ENCODE results near the gene TMEM63A. TPM values are rescaled to one million over a fixed set of nuclear protein-coding genes. Genes with fewer than 3 reads are reported as not detected.

TMEM63A gene
- total and polyA plus RNA-seq, 2 of the 13 experiments (the other 11 are each of a cell fraction or from before 2014, with no cell fraction given): 23.9 to 53.3 TPM

GRCh38 chr1:225813214-225813964 is 68.8 kb downstream of the TMEM63A start (continued):
- TF ChIP-seq TSC22D2 (CRISPR knock-in tag; IDR thresholded peaks at IDR 0.05; ENCODE audit: borderline replicate concordance): no peak
- peak; percentile 98 for TF ChIP-seq RARA (CRISPR knock-in tag; IDR thresholded peaks at IDR 0.05)
- TF ChIP-seq RFX3 (CRISPR knock-in tag; IDR thresholded peaks at IDR 0.05): no peak
- no peak for TF ChIP-seq RNF2 (conservative IDR thresholded peaks at IDR 0.05; ENCODE audit: low read depth)
- TF ChIP-seq CCAR2 (optimal IDR thresholded peaks at IDR 0.05; ENCODE audit: low read depth, low read length): peak; percentile 21
- TF ChIP-seq SRF (IDR thresholded peaks at IDR 0.05; ENCODE audit: low read depth, low read length): no peak; the same call in 1 of the 2 replicates
- peak; percentile 83 for TF ChIP-seq NCOA1 (CRISPR knock-in tag; IDR thresholded peaks at IDR 0.05)
- TF ChIP-seq ZNF34 (CRISPR knock-in tag; IDR thresholded peaks at IDR 0.05; ENCODE audit: borderline replicate concordance): peak; percentile 58; the same call in 1 of the 2 replicates
- no peak for TF ChIP-seq SNRNP70 (IDR thresholded peaks at IDR 0.05; ENCODE audit: low read depth, low read length)
- TF ChIP-seq PAX8 (CRISPR knock-in tag; IDR thresholded peaks at IDR 0.05; ENCODE audit: borderline replicate concordance): no peak
- TF ChIP-seq, protein P1, sequence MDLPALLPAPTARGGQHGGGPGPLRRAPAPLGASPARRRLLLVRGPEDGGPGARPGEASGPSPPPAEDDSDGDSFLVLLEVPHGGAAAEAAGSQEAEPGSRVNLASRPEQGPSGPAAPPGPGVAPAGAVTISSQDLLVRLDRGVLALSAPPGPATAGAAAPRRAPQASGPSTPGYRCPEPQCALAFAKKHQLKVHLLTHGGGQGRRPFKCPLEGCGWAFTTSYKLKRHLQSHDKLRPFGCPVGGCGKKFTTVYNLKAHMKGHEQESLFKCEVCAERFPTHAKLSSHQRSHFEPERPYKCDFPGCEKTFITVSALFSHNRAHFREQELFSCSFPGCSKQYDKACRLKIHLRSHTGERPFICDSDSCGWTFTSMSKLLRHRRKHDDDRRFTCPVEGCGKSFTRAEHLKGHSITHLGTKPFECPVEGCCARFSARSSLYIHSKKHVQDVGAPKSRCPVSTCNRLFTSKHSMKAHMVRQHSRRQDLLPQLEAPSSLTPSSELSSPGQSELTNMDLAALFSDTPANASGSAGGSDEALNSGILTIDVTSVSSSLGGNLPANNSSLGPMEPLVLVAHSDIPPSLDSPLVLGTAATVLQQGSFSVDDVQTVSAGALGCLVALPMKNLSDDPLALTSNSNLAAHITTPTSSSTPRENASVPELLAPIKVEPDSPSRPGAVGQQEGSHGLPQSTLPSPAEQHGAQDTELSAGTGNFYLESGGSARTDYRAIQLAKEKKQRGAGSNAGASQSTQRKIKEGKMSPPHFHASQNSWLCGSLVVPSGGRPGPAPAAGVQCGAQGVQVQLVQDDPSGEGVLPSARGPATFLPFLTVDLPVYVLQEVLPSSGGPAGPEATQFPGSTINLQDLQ (CRISPR knock-in tag; IDR thresholded peaks at IDR 0.05): no peak
- peak; percentile 92 for TF ChIP-seq KMT2A (CRISPR knock-in tag; IDR thresholded peaks at IDR 0.05)
- peak; percentile 97; the same call in 1 of the 2 replicates for TF ChIP-seq ZNF788 (CRISPR knock-in tag; IDR thresholded peaks at IDR 0.05; ENCODE audit: borderline replicate concordance)
- TF ChIP-seq ZNF101 (CRISPR knock-in tag; IDR thresholded peaks at IDR 0.05; ENCODE audit: borderline replicate concordance, low read depth): no peak
- no peak for TF ChIP-seq ZNF20 (CRISPR knock-in tag; IDR thresholded peaks at IDR 0.05)
- TF ChIP-seq FOXA1 (IDR thresholded peaks at IDR 0.05): no peak; the same call in 1 of the 2 replicates
- peak; percentile 97 for TF ChIP-seq FOXA1 (CRISPR knock-in tag; IDR thresholded peaks at IDR 0.05)
- no peak for TF ChIP-seq NR3C1 (CRISPR knock-in tag; IDR thresholded peaks at IDR 0.05)
- TF ChIP-seq, protein P2, sequence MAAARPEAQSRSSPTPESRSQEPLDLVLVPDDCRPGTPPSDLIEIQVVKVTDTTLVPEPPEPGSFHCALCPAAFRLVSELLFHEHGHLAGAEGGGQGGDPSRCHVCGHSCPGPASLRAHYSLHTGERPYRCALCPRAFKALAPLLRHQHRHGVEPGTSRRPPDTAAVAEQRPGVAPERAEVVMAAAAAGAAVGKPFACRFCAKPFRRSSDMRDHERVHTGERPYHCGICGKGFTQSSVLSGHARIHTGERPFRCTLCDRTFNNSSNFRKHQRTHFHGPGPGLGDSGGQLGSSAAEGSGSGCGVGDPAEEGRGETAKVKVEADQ (CRISPR knock-in tag; IDR thresholded peaks at IDR 0.05; ENCODE audit: borderline replicate concordance): peak; percentile 85
- TF ChIP-seq CBX1 (IDR thresholded peaks at IDR 0.05; ENCODE audit: low read depth): peak; percentile 40
- no peak for TF ChIP-seq ZNF296 (CRISPR knock-in tag; conservative IDR thresholded peaks at IDR 0.05)
- TF ChIP-seq, protein P3, sequence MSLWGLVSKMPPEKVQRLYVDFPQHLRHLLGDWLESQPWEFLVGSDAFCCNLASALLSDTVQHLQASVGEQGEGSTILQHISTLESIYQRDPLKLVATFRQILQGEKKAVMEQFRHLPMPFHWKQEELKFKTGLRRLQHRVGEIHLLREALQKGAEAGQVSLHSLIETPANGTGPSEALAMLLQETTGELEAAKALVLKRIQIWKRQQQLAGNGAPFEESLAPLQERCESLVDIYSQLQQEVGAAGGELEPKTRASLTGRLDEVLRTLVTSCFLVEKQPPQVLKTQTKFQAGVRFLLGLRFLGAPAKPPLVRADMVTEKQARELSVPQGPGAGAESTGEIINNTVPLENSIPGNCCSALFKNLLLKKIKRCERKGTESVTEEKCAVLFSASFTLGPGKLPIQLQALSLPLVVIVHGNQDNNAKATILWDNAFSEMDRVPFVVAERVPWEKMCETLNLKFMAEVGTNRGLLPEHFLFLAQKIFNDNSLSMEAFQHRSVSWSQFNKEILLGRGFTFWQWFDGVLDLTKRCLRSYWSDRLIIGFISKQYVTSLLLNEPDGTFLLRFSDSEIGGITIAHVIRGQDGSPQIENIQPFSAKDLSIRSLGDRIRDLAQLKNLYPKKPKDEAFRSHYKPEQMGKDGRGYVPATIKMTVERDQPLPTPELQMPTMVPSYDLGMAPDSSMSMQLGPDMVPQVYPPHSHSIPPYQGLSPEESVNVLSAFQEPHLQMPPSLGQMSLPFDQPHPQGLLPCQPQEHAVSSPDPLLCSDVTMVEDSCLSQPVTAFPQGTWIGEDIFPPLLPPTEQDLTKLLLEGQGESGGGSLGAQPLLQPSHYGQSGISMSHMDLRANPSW (CRISPR knock-in tag; IDR thresholded peaks at IDR 0.05; ENCODE audit: borderline replicate concordance): peak; percentile 82
- TF ChIP-seq ZBTB8A (CRISPR knock-in tag; IDR thresholded peaks at IDR 0.05; ENCODE audit: borderline replicate concordance, low read depth): no peak
- TF ChIP-seq ZNF30 (CRISPR knock-in tag; IDR thresholded peaks at IDR 0.05): no peak

Measured in HepG2 (cell line).